ENCODE results near the gene EVI5. TPM values are rescaled to one million over a fixed set of nuclear protein-coding genes. Genes with fewer than 3 reads are reported as not detected.

Gene EVI5
- total and polyA plus RNA-seq, 7 donors: 4.5 to 53.5 (median 39.9) TPM

- no peaks in the 10 kb centered on the region for H3K36me3 ChIP-seq
- peaks cover 0 to 71% (median 69%) of the 10 kb centered on the region in 4 donors for H3K4me1 ChIP-seq
- WGBS, 2 donors: 1% methylated on average over 65 of the region's 65 CpGs
- TF ChIP-seq POLR2AphosphoS5 (IDR thresholded peaks at IDR 0.05) (peak in 3 of 4 donors; percentile 27 to 67 (median 49)), EP300 (IDR thresholded peaks at IDR 0.05) (no peak)
- no peak overlapping the region for H3K27ac ChIP-seq
- no peaks in the 10 kb centered on the region for H3K9me3 ChIP-seq
- no peak for DNase-seq
- intact Hi-C loops (cut with DNase I): no loop called here
- peak overlapping the region; percentile 8 to 54 (median 42) for H3K4me3 ChIP-seq
- H3K27me3 ChIP-seq: peaks cover 64 to 96% (median 79%) of the 10 kb centered on the region in 3 donors
Observed at GRCh38 chr1:92484472-92485380, 300.2 kb downstream of the EVI5 start.

- Histone ChIP-seq H3K36me3 (no peaks in the 10 kb centered on the region), H3K4me1 (peaks cover 0 to 71% (median 69%) of the 10 kb centered on the region in 4 donors), H3K4me3 (peak overlapping the region in 3 of 4 donors; percentile 37 to 54 (median 46)), H3K27me3 (peaks cover 64 to 99% (median 79%) of the 10 kb centered on the region in 3 donors), H3K27ac (no peak overlapping the region), H3K9me3 (no peaks in the 10 kb centered on the region)
- intact Hi-C loops (cut with DNase I): no loop called here
- TF ChIP-seq EP300 (IDR thresholded peaks at IDR 0.05) (no peak), POLR2A (IDR thresholded peaks at IDR 0.05) (no peak), POLR2AphosphoS5 (IDR thresholded peaks at IDR 0.05) (no peak)
- TF ChIP-seq, protein P1, sequence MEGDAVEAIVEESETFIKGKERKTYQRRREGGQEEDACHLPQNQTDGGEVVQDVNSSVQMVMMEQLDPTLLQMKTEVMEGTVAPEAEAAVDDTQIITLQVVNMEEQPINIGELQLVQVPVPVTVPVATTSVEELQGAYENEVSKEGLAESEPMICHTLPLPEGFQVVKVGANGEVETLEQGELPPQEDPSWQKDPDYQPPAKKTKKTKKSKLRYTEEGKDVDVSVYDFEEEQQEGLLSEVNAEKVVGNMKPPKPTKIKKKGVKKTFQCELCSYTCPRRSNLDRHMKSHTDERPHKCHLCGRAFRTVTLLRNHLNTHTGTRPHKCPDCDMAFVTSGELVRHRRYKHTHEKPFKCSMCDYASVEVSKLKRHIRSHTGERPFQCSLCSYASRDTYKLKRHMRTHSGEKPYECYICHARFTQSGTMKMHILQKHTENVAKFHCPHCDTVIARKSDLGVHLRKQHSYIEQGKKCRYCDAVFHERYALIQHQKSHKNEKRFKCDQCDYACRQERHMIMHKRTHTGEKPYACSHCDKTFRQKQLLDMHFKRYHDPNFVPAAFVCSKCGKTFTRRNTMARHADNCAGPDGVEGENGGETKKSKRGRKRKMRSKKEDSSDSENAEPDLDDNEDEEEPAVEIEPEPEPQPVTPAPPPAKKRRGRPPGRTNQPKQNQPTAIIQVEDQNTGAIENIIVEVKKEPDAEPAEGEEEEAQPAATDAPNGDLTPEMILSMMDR (IDR thresholded peaks at IDR 0.05): no peak
- no peak for DNase-seq
- WGBS, 2 donors: 1% methylated on average over 56 of the region's 56 CpGs
Observed at GRCh38 chr1:92483610-92484471, 301.1 kb downstream of the EVI5 start.

GRCh38 chr1:92482665-92483609 lies 302.0 kb downstream of the EVI5 start:
- Histone ChIP-seq H3K27ac (no peak overlapping the region), H3K9me3 (no peaks in the 10 kb centered on the region), H3K4me3 (peak overlapping the region; percentile 1 to 54 (median 42)), H3K4me1 (peaks cover 0 to 71% (median 69%) of the 10 kb centered on the region in 4 donors), H3K36me3 (no peaks in the 10 kb centered on the region), H3K27me3 (peaks cover 64 to 99% (median 79%) of the 10 kb centered on the region in 3 donors)
- intact Hi-C loops (cut with DNase I): no loop called here
- no peak for DNase-seq
- TF ChIP-seq POLR2A (IDR thresholded peaks at IDR 0.05): no peak
- TF ChIP-seq POLR2AphosphoS5 (IDR thresholded peaks at IDR 0.05): peak in 1 of 4 donors; percentile 11
- TF ChIP-seq EP300 (IDR thresholded peaks at IDR 0.05): no peak
- TF ChIP-seq, protein P1 (IDR thresholded peaks at IDR 0.05): no peak
- 1 to 2% methylated on average over 62 of the region's 62 CpGs for WGBS, 2 donors

DNA sequence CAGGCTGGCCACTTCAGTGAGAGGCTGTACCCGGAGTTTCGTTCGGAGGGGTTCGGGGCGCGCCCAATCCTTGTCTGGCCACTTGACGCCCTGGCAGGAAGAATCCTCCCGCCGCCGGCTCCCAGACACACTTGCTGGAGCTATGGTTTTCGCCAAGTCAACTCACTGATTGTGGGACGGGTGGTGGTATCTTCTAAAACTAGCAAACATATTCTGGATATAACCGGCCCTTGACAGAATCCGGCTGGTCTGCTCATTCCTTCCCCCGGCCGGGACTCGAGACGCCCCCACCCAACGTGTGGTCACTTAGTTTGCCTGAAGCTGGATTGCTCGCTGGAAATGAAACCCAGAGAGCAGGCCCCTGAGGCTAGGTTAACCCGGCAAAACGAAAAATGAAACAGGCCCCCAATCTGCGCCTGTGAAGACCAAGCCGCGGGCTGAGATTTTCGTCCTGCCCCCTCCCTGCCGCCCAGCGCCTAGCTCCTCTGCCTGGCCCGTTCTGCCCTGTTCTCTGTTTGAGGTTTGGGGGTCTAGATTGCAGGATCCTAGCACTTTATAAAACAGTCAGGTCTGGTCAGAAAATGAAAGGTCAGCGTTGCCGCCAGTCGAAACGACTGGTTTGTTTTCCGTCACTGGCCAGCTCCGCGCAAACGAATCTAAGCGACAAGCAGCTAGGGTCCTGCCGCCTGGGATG lies 302.8 kb downstream of the EVI5 start:
- no peak for DNase-seq
- TF ChIP-seq, protein P1 (IDR thresholded peaks at IDR 0.05): no peak
- no peak for TF ChIP-seq POLR2A (IDR thresholded peaks at IDR 0.05)
- no peak for TF ChIP-seq EP300 (IDR thresholded peaks at IDR 0.05)
- TF ChIP-seq POLR2AphosphoS5 (IDR thresholded peaks at IDR 0.05): peak in 1 of 4 donors; percentile 9
- Histone ChIP-seq H3K4me3 (peak overlapping the region; percentile 1 to 54 (median 42)), H3K4me1 (peaks cover 0 to 71% (median 69%) of the 10 kb centered on the region in 4 donors), H3K9me3 (no peaks in the 10 kb centered on the region), H3K36me3 (no peaks in the 10 kb centered on the region), H3K27me3 (peaks cover 64 to 94% (median 74%) of the 10 kb centered on the region in 3 donors), H3K27ac (no peak overlapping the region)
- intact Hi-C loops (cut with DNase I): no loop called here
- 4 to 24% methylated on average over 39 of the region's 39 CpGs for WGBS, 2 donors

Data from sigmoid colon (tissue), 7 donors.